GM21529 (cell line): ENCODE results near the gene NECTIN1.

Experiments used
- ATAC-seq: cut with Tn5 transposase; IDR thresholded peaks from one replicate; pipeline ENCODE4 v1.9.1; 2021; ENCODE audit not compliant: unreplicated experiment

NECTIN1 gene

GRCh38 chr11:119755356-119756071 lies 26.5 kb upstream of the NECTIN1 start:
- no peak for ATAC-seq

DNA sequence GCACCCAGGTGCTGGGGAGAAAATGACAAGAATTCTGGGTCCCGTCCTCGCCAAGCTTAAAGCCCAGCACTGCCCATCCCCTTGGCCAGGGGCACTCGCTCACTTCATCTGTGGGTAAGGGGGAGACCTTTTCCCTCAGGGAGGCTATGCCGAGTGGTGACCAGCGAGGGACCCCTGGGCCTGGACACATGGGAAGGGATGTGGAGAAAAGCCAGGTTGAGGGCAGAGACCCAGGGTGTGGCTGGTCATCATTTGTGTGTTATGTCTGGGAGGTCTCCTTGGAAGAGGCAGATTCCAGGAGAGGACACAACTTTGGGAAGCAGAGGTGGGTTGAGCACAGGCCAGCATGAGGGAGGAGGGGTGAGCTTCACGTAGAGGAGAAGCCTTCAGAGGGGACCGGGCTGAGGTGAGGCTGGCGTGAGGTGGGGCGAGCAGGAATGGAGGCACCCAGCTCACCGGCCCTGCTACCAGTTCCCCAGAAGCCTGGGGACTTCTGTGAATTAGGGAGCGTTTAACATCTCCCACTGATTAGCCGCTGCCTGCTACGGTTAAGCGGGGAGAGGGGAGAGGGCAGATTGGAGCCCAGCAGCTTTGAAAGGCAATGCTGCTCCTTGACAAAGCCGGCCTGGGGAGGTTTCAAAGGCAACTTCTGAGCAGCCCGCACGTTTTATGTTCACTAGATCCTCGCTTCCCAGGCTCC lies 25.8 kb upstream of the NECTIN1 start:
- ATAC-seq: no peak

DNA sequence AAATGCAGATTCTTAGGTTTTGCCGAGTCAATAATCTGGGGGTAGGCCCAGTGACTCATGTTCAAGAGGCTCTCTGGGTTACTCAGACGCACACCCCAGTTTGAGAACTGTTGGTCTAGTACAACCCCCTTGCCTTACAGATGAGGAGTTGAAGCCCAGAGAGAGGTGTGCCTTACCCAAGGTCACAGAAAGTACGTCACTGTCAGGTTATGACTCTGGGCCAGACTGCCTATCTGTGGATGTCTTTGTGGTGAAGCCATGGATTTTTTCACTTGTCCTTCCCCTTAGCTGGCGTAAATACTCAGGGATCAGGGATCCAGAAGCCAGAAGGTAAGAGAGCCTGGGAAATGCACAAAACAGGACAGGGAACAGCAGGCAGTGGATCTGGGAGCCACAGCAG lies 25.2 kb upstream of the NECTIN1 start:
- ATAC-seq: no peak

DNA sequence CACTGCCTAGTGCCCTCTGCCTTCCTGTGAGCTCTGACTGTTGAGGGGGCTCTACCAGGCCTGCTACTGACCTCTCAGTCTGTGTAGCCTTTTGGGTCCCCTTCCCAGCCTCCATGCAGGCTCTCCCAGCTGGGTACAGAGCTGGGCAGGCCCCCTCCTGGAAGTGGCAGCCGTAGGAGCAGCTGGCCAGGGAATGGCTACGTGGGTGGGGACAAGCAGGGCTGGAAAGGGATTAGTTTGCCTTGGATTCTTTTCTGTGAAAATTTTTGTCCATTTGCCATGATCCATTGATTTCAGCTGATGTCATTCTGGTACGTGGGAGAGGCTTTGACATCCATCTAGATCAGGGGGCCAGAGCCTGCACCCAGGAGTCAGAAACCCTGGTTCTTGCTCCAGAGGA lies 23.9 kb upstream of the NECTIN1 start:
- no peak for ATAC-seq

DNA sequence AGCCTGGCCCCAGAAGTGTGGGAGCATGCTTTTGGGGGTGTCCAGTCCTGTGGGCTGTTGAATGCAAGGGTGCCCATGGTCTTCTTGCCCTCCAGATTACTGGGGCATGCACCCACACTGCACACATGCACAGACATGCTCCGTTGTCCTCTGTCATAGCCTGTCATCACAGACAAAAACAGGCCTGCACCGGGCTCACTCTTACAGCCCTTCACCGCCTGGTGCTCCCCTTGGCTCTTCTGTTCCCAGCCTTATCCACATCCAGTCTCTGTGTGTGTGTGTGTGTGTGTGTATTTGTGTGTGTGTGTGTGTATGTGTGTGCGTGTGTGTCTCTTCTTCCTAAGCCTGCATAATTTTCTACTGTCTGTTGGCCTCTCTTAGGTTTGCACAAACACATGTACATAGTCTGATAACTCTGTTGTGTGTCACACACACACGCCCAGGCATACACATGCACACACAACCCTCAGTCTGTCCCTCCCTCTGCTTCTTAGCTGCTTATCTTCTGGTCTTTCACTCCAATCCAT lies 23.4 kb upstream of the NECTIN1 start:
- ATAC-seq: no peak

DNA sequence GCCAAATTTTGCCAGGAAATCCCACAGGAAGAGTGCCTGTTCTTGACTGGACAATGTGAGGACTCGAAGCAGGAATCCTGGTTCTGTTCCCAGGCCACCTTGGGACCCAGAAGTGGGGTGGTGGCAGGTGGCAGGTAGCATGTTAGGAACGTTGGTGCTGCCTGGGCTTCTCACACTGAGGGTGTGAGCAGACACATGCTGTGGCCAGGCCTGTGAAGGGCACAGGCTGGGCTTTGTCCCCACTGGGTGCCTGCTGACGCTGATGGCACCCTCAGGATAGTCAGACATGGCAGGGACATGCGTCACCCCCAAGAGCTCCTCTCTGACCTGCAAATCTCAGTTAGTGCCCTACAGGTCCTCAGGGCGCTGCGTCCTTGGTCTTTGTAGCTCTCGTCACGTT lies 21.1 kb upstream of the NECTIN1 start:
- ATAC-seq: no peak

- ATAC-seq: no peak
Measured at GRCh38 chr11:119749006-119749565, 20.1 kb upstream of the NECTIN1 start.

DNA sequence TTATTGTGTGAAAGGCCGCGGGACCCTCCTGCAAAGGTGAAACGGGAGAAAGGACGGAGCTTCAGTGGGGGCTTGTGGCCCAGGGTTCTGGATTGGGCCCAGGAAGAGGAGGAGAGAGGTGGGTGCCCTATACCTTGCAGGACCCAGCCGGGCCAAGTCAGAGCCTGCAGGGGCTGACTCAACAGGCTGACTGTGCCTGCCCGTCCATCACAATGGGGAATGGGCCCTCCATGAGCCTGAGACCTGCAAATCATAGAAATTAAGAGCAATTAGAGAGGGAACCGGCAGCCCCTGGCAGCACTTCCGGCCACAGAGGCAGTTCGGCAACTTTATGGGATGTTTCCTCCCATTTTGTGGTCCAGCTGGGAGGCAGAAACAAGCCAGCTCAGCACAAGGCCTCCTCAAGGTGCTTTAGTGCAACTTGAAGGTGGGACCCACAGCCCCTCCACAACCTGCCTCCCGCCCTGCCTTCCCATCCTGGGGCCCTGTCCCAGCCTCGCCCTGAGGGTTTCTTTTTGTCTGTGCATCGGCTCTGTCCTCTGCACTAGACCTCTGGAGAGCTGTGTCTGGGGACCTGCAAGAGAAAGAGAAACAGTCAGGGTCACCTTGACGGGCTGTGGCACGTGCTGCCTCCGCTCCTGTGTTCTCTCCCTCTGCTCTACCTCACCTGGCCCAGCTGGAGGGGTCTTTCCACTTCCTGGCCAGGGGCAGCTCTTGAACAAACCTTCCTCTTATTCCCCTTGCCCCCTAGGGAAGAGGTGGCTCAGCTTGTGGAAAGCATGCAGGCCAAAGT lies 19.1 kb upstream of the NECTIN1 start:
- no peak for ATAC-seq

DNA sequence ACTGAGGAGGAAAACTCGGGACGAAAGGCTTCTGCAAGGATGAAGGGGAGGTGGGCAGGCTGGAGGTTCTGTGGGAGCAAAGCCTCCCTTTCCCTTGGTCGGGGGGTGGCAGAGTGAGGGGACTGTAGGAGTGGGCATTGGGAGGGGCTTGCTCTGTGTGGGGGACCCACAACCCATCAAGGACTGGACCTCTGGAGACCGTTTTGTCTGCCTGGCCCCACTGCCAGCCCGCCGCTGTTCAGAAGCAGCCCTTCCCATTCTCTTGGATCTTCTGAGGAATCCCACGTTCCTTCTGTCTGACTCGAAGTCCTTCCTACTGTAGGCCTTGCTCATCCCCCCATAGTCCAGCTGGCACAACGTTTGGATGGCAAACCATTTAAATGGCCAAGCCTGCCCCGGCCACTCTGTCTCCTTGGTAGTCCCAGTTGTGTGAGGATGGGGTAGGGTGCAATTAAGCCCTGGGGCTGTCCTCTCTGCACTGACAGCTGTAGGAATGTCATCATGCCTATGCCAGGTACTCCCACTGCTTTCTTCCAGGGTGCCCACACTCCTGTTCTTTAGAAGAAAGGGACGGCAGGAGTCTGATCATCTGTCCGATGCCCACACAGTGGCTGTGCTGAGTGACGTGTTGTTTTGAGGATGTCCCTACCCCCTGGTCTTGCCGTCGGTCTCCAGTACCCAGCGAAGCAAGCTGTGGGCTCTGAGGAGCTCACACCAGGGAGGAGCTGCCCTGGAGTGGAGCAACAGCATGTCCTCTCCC lies 17.0 kb upstream of the NECTIN1 start:
- no peak for ATAC-seq

DNA sequence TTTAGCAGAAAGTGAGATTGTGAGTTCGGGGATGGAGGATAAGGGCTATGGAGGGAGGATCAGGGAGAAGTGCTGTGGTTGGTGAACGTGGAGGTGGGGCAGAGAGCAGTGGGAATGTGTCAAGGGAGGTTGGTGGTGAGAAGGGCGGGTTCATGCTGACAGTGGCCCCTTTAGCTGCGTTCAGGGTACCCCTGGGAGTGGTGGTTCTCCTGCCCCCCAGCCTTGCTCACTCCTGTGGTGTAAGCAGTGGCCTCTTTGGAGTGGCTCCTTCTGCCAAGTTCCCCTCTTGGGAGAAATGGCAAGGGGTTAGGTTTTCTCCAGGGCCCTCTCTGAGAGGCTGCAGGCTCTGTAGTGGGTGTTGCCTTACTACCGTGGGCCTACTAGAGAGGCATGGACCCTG lies 16.1 kb upstream of the NECTIN1 start:
- ATAC-seq: no peak

DNA sequence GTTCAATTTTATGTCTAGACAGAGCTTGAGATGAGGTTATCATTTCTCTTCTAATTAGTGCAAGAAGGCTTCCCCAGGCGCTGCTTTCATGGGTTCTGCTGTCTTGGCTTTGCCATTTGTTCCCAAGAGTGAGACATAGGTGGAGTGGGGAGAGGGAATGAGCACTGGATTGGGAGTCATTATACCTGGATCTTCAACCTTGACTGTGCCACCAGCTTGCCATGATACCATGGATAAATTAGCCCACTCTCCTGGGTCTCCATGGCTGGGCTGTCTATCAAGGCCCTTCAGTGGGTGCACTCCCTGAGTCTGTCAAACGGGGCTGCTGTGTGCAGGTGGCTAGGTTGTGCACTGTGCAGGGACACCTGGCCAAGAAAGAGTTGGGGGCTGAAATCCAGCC lies 15.6 kb upstream of the NECTIN1 start:
- ATAC-seq: no peak

GRCh38 chr11:119743006-119743405 lies 14.0 kb upstream of the NECTIN1 start:
- ATAC-seq: no peak

GRCh38 chr11:119742263-119742861 lies 13.4 kb upstream of the NECTIN1 start:
- ATAC-seq: no peak

- ATAC-seq: no peak
Measured at GRCh38 chr11:119741369-119742262, 12.6 kb upstream of the NECTIN1 start.

GRCh38 chr11:119739975-119740374 lies 11.0 kb upstream of the NECTIN1 start:
- ATAC-seq: no peak

GRCh38 chr11:119739021-119739703 lies 10.2 kb upstream of the NECTIN1 start:
- ATAC-seq: no peak

GRCh38 chr11:119738059-119738439 lies 9.0 kb upstream of the NECTIN1 start:
- no peak for ATAC-seq

DNA sequence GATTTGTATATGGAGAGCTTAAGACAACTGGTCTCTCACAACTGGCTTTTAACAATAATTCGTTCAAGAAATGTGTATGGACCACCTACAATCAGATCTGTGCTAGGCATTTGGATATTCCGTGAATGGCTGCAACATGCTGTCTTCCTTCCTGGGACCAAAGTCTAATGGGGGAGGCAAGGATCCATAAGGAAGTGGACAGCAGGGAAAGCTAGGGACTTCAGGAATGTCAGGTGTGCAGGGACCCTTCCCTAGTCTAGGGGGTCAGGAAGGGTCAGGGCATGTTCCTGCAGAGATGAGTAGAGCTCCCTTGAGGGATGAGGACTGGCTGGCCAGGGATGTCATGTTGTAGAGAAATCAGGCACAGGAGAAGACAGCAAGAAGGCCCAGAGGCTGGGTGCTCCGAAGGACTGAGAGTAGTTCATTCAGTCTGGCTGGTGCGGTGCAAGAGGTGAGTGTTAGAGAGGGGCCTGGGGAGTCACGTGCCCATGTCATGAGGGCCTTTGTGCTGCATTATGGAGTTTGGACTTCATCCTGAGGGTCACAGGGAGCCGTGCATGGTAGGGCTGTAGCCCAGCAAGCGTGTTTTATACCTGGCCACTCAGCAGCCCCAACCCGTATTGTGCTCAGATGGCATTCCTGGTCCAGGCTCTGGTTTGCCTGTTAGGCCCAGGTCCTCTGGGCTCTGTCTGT lies 8.5 kb upstream of the NECTIN1 start:
- no peak for ATAC-seq
